IPS-18a (cell line): ENCODE results near the gene SORCS3.

ENCODE experiments used
- H3K27ac ChIP-seq: one replicate; pipeline ENCODE4 v1.5.1; 2013; ENCODE audit warnings: low read length
- H3K27me3 ChIP-seq: one replicate; pipeline ENCODE4 v1.6.1; 2013; ENCODE audit warnings: mild to moderate bottlenecking, low read length; ENCODE audit not compliant: control insufficient read depth, insufficient read depth
- H3K36me3 ChIP-seq: one replicate; pipeline ENCODE4 v1.6.1; 2013; ENCODE audit warnings: low read depth, low read length; ENCODE audit not compliant: control insufficient read depth
- H3K4me1 ChIP-seq: one replicate; pipeline ENCODE4 v1.6.1; 2013; ENCODE audit warnings: low read depth, low read length; ENCODE audit not compliant: control insufficient read depth
- H3K4me3 ChIP-seq: one replicate; pipeline ENCODE4 v1.5.1; 2013; ENCODE audit warnings: low read length
- H3K9ac ChIP-seq: one replicate; pipeline ENCODE4 v1.6.1; 2013; ENCODE audit warnings: mild to moderate bottlenecking, low read length, moderate library complexity
- H3K9me3 ChIP-seq: one replicate; pipeline ENCODE4 v1.6.1; 2013; ENCODE audit warnings: low read depth, low read length; ENCODE audit not compliant: control insufficient read depth

SORCS3 gene

DNA sequence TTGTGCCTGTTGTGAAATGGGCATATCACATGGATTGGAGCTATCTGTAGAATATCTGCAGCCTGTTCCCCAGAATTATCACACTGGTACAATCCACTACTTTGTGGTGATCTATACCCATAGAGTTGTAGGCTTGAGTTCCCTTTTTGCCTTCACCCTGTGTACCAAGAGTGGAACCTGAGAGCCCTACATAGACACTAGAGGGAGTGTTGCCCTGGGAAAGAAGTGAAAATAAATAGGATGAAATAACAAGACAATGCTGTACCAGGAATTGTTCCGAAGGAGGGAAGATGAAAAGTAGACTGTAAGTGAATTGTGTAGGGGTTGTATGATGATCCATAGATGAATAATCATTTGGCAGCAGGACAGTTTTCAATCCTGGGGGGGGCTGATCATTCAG lies 9.0 kb downstream of the SORCS3 start:
- no peaks in the 10 kb centered on the region for H3K36me3 ChIP-seq
- no peaks in the 10 kb centered on the region for H3K9me3 ChIP-seq
- no peaks in the 10 kb centered on the region for H3K4me1 ChIP-seq
- H3K27ac ChIP-seq = no peak overlapping the region
- no peak overlapping the region for H3K9ac ChIP-seq
- H3K27me3 ChIP-seq = peaks cover 6% of the 10 kb centered on the region
- no peak overlapping the region for H3K4me3 ChIP-seq

DNA sequence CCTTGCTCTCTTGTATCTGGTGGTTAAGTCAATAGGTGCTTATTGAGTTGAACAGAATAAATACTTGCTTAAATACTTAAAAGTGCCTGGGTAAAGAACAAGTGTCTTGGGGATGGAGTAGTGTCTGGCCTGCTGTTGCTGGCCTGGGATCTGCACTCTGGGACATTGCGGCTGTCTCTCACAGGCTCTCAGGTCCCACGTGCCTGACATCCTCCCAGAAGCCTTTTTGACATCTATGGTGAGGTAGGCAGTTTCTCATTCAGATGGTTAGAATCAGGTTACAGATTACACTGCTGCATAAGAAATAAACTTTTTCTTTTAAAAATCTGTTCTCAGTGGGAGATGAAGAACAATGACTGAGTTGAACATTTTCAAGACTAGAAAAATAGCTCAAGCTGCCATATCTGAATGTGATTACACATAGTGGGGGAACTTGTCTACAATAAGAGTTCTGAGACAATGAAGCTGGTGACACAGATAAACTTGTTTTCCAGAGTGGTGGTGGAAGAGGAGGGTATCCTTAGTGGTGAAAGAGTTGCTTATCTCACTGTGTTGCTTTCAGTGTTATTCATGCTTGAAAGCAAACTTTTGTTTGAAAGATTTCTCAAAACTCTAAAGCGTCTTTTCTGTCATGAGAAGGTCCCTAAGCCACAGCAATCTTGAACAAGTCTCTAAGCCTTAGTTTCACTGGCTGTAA lies 9.7 kb downstream of the SORCS3 start:
- Histone ChIP-seq H3K36me3 (no peaks in the 10 kb centered on the region), H3K4me3 (no peak overlapping the region), H3K9me3 (no peaks in the 10 kb centered on the region), H3K9ac (no peak overlapping the region), H3K27me3 (peaks cover 4% of the 10 kb centered on the region), H3K4me1 (no peaks in the 10 kb centered on the region), H3K27ac (no peak overlapping the region)

DNA sequence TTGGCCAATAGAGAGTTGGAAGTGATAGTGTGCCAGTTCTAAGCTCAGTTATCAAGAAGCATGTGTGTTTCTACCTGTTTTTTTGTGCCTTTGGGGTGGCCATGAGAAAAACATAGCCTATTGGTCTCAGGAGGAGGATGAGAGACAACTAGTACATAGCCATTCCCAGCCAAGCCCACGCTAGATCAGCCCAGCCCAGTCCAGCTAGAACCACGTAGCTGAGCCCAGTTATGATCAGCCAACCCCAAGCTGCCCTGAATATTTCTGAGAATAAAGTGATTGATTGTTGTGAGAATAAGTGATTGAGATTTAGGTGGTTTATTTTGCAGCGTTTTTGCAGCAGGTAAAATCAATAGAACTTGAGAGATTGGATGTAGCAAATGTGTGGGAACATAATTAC lies 15.9 kb downstream of the SORCS3 start:
- Histone ChIP-seq H3K27me3 (no peaks in the 10 kb centered on the region), H3K9ac (no peak overlapping the region), H3K36me3 (no peaks in the 10 kb centered on the region), H3K4me1 (peaks cover 12% of the 10 kb centered on the region), H3K27ac (no peak overlapping the region), H3K4me3 (no peak overlapping the region), H3K9me3 (no peaks in the 10 kb centered on the region)

DNA sequence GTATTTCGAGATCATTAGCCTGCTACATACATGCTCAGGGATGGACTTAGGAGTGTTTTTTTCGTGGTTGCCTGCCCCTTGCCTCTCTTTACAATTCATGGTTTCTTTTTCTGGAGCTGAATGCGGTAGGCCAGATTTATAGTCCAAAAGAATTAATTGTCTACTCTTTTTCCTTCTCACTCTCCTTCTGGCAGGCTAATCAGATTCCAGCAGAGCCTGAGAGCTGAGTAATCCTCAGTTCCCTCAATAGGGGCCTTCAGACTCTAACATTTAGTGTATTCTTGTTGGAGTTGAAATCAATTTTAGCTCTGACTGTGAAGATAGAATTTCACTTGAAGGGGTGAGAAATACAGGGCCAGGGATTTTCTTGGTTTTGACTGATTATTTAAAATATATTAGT lies 16.4 kb downstream of the SORCS3 start:
- peaks cover 12% of the 10 kb centered on the region for H3K4me1 ChIP-seq
- H3K36me3 ChIP-seq = no peaks in the 10 kb centered on the region
- H3K4me3 ChIP-seq = no peak overlapping the region
- H3K27me3 ChIP-seq = no peaks in the 10 kb centered on the region
- no peak overlapping the region for H3K27ac ChIP-seq
- no peak overlapping the region for H3K9ac ChIP-seq
- no peaks in the 10 kb centered on the region for H3K9me3 ChIP-seq

DNA sequence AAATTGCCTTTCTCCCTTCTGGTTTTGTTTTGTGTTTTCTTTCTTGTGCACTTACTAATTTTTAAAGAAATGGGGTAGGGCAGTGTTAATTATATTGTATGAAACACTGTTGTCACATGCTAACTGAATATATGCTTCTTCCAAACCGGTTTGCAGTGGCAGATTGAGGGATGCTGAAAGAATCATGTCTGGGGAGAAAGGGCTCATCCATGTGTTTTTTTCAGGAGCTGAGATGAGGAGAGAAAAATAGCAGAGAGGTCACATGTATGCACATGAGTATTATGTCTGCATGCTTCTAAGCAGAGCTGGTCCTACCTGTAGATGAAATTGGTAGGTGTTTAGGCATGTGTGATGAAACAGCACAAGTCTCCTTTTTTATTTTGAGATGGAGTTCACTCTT lies 17.0 kb downstream of the SORCS3 start:
- Histone ChIP-seq H3K27ac (no peak overlapping the region), H3K4me1 (peaks cover 12% of the 10 kb centered on the region), H3K4me3 (no peak overlapping the region), H3K9ac (no peak overlapping the region), H3K36me3 (no peaks in the 10 kb centered on the region), H3K27me3 (no peaks in the 10 kb centered on the region), H3K9me3 (no peaks in the 10 kb centered on the region)

DNA sequence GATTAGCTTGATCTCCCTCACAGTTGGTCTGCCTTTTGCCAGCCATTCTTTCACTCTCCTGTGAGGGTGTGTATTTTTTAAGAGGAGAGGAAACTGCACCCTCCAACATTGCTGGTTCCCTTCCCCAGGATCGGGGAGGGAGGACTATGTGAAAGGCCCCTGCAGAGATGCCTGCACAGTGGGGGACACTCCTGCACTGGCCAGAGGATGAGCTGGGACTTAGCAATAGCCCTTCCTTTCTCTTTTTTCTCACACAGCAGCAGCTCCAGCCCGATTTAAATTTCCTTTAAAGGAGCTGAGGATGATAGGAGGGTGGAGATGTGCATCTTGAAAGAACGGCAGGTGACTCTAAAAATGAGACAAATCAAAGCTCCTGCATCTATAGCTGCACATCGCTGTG lies 18.7 kb downstream of the SORCS3 start:
- H3K27me3 ChIP-seq = no peaks in the 10 kb centered on the region
- no peaks in the 10 kb centered on the region for H3K9me3 ChIP-seq
- H3K36me3 ChIP-seq = no peaks in the 10 kb centered on the region
- no peak overlapping the region for H3K4me3 ChIP-seq
- no peak overlapping the region for H3K27ac ChIP-seq
- peaks cover 12% of the 10 kb centered on the region for H3K4me1 ChIP-seq
- H3K9ac ChIP-seq = no peak overlapping the region

DNA sequence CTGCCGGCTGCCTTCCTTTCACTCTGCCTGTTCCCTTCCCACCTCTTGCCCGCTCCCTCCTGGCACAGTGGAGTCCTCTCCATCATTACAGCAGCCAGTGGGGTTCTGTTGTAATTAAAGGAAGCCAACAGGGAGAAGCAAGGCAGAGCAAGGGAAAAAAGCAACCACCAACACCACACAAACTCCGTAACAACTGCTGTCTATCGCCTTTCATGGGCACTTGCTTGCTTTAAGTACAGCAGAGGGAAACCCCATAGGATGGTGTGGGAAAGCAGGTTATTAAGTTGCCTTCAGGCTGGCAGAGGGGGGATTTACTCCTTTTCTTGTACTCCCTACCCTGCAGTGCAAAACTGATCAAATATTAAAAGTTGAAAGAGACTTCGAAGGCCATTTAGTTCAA lies 22.0 kb downstream of the SORCS3 start:
- Histone ChIP-seq H3K4me3 (no peak overlapping the region), H3K9ac (no peak overlapping the region), H3K9me3 (no peaks in the 10 kb centered on the region), H3K27ac (no peak overlapping the region), H3K27me3 (no peaks in the 10 kb centered on the region), H3K36me3 (no peaks in the 10 kb centered on the region), H3K4me1 (peaks cover 12% of the 10 kb centered on the region)

DNA sequence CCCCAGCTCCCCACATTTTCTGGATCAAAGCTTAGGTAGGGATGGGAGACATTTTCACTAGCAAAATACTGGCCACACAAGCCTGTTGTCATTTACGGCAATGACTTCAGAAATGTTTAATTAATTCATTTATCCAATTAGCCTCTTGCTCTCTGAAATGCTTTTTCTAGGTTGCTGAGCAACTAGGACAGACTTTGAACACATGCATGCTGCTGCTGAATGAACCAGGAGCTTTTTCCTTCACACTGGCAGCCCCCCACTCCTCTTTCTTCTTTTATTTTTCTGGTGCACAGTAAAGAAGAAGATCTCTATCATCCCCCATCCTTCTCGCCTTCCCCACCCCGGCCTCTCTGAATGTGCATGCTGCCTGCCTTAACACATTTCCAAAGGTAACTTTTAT lies 22.5 kb downstream of the SORCS3 start:
- H3K4me3 ChIP-seq = no peak overlapping the region
- no peaks in the 10 kb centered on the region for H3K27me3 ChIP-seq
- H3K36me3 ChIP-seq = no peaks in the 10 kb centered on the region
- H3K9me3 ChIP-seq = no peaks in the 10 kb centered on the region
- no peak overlapping the region for H3K9ac ChIP-seq
- no peak overlapping the region for H3K27ac ChIP-seq
- peaks cover 12% of the 10 kb centered on the region for H3K4me1 ChIP-seq

DNA sequence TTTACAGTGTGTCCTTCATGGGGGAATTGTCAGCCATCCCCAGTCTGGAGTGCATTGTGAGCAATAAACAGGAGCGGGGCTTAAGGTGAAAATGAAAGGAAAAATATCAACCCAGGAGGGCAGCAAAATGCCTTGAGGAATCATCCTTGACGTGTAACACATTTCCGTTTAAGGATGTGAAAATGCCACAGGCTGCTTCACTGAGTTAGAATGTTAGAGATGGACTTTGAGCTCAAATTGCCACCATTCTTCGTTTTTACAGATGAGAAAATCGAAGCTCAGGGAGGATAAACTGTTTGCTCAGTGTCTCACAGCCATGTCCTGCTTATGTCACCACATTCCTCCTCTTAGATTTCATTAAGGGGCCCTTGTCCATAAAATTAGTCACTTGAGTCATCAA lies 23.1 kb downstream of the SORCS3 start:
- Histone ChIP-seq H3K4me1 (peaks cover 12% of the 10 kb centered on the region), H3K27me3 (no peaks in the 10 kb centered on the region), H3K4me3 (no peak overlapping the region), H3K9ac (no peak overlapping the region), H3K27ac (no peak overlapping the region), H3K36me3 (no peaks in the 10 kb centered on the region), H3K9me3 (no peaks in the 10 kb centered on the region)

DNA sequence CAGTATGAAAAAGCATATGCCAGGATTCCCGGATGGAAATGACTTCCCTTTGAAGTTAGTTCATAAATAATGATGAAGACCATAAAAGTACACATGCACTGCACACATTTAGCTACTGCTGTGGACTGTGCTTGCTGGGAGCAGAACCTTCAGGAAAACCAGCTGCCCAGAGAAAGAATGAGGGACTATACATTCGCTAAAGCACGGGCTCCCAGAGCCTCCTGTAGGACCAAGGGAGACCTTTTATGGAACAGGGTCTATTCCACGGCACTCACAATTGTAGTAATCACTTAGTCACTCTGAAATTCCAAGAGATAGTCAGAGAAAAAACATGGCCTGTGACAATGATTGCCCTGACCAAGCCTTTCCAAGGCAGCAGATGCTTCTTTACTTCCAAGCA lies 24.1 kb downstream of the SORCS3 start:
- Histone ChIP-seq H3K9ac (no peak overlapping the region), H3K27me3 (no peaks in the 10 kb centered on the region), H3K4me1 (peaks cover 4% of the 10 kb centered on the region), H3K4me3 (no peak overlapping the region), H3K27ac (no peak overlapping the region), H3K36me3 (no peaks in the 10 kb centered on the region), H3K9me3 (no peaks in the 10 kb centered on the region)

DNA sequence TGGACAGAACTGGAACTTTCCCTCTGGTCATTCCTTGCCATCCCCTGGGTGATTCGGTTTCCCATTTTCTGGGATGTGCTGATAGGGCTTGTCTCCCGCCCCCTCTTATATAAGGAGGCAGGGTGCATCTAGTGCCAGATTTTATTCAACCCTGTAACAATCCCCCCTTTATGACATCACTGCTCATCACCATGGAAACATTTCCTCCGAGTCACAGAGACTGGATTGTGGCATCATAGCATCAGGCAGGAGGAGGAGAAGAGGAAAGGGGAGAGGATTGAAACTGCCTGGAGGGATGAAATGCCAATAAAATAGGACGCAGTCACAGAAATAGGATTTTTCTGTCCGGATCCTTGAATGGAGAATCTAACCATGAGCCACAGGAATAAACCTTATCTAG lies 25.0 kb downstream of the SORCS3 start:
- Histone ChIP-seq H3K4me3 (no peak overlapping the region), H3K36me3 (no peaks in the 10 kb centered on the region), H3K27ac (no peak overlapping the region), H3K27me3 (no peaks in the 10 kb centered on the region), H3K4me1 (no peaks in the 10 kb centered on the region), H3K9me3 (peaks cover 6% of the 10 kb centered on the region), H3K9ac (no peak overlapping the region)

DNA sequence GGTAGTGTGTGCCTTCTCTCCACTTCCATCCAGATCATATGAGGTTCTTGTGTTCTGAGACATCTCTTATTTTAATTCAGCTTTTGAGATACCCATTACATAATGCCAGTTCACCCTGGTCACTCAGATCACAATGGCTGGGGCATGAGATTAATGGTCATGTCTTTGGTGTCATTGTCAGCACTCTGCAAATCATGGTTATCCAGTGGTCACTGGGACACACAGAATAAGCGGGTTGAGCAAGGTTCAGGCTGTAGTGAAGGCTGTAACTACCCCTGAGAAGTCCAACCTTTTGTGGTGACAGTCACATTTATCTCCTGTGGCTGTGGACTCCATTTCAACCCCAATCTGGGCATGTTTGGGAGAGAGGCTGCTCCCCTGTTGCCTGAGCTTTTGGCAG lies 35.8 kb downstream of the SORCS3 start:
- H3K36me3 ChIP-seq = no peaks in the 10 kb centered on the region
- no peak overlapping the region for H3K9ac ChIP-seq
- H3K27me3 ChIP-seq = peaks cover 6% of the 10 kb centered on the region
- H3K9me3 ChIP-seq = no peaks in the 10 kb centered on the region
- H3K4me3 ChIP-seq = no peak overlapping the region
- H3K4me1 ChIP-seq = peaks cover 4% of the 10 kb centered on the region
- no peak overlapping the region for H3K27ac ChIP-seq
